ENCODE measurements around the gene SYT5.
A peak's percentile ranks its signal among the peaks of the same experiment; 100 is the strongest.

SYT5 gene

DNA sequence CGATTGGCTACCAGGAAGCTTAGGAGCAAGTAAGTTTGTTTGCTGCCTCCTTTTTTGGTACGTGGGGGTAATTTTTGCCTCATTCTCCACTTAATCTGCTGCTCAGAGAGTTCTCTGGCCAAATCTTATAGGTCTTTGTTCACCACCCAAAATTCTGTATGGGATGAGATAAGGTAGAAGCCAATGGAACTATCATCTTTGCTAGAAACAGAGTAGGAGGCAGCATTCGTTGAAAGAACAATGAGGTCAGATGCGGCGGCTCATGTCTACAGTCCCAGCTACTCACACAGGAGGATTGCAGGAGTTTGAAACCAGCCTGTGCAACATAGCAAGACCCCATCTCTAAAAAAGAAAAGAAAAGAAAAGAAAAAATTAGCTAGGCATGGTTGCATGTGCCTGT, 8.6 kb downstream of the SYT5 start:
- Histone ChIP-seq H4K20me1 (no peaks in the 10 kb centered on the region), H3K27ac (no peak overlapping the region), H3K9ac (no peak overlapping the region), H3K4me1 (peaks cover 37% of the 10 kb centered on the region), H3K4me2 (no peak overlapping the region), H3K9me3 (peaks cover 5% of the 10 kb centered on the region; the same call in 1 of the 2 replicates), H3K4me3 (no peak overlapping the region), H3K27me3 (peaks cover 46% of the 10 kb centered on the region), H3K36me3 (no peaks in the 10 kb centered on the region)
- no peak for TF ChIP-seq Cebpa-rat (IDR thresholded peaks at IDR 0.05)

DNA sequence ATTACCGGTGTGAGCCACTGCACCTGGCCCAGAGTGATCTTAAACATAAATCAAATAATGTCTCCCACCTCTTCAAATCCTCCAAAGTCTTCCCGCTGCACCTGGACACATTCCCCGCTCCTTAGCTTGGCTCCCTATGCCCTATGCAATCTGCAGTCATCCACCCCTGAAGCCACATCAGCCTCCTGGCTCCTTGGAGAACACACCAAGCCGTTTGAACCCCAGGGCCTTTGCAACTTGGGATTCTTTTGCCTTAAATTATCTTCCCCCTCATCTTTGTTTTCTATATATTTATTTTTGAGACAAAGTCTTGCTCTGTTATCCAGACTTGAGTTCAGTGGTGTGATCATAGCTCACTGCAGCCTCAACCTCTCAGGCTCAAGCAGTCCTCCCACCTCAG, 11.0 kb downstream of the SYT5 start:
- Histone ChIP-seq H3K9ac (no peak overlapping the region), H3K36me3 (no peaks in the 10 kb centered on the region), H4K20me1 (no peaks in the 10 kb centered on the region), H3K27me3 (peaks cover 43% of the 10 kb centered on the region), H3K4me2 (no peak overlapping the region), H3K27ac (no peak overlapping the region), H3K4me3 (no peak overlapping the region), H3K4me1 (peaks cover 32% of the 10 kb centered on the region), H3K9me3 (no peaks in the 10 kb centered on the region)
- TF ChIP-seq Cebpa-rat (IDR thresholded peaks at IDR 0.05): no peak

DNA sequence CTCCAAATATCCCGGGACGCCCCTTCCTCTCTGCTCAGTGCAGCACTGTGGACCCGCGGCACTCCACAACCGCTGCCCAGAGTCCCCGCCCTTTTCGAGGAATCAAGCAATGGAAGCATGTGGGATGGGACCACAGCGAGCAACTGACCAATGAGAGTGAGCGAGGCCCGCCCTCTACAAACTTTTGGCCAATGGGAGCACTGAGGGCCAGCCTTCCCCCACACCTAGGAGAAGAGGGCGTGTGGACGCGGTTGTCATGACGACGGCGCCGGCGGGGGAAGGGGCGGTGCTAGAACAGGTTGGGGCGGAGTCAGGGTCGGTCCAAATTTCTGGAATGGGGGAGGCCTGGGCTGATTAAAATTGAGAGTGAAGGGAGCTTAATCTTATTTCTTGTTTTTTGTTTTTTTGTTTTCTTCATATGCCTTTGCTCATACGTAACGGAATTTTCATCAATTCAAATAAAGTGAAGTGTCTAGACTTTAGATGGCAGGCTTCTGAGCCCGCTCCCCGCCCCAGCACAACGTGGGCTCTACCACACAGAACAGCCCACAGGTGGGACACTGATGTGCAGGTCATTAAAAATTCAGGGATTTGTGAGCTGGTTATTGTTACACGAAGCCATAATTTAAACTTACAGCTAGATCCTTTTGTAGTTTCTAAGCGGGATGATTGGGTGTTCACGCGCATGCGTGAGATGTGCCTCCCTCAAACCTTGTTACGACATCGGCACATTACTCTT, 13.4 kb downstream of the SYT5 start, which contains the start of gene DNAAF3:
TSS of gene DNAAF3 (minus strand) at position 84 of the 739 bp plus-strand sequence. CDS start 200 bp downstream, outside the sequence.
- TF ChIP-seq Cebpa-rat (IDR thresholded peaks at IDR 0.05): no peak
- H3K9me3 ChIP-seq: no peaks in the 10 kb centered on the region
- H3K4me3 ChIP-seq: peak within 1 kb of the TSS; percentile 63
- H4K20me1 ChIP-seq: no peaks in the 10 kb centered on the region
- peak within 1 kb of the TSS; percentile 74 for H3K9ac ChIP-seq
- peaks cover 18% of the 10 kb centered on the region for H3K4me1 ChIP-seq
- peak within 1 kb of the TSS; percentile 86 for H3K4me2 ChIP-seq
- peaks cover 21% of the 10 kb centered on the region for H3K27me3 ChIP-seq
- no peaks in the 10 kb centered on the region for H3K36me3 ChIP-seq
- peak within 1 kb of the TSS; percentile 72 for H3K27ac ChIP-seq

GRCh38 chr19:55165952-55166529, 14.0 kb downstream of the SYT5 start:
- Histone ChIP-seq H3K9me3 (no peaks in the 10 kb centered on the region), H3K27me3 (peaks cover 14% of the 10 kb centered on the region; the same call in 1 of the 2 replicates), H3K27ac (no peak overlapping the region), H3K9ac (no peak overlapping the region), H3K36me3 (no peaks in the 10 kb centered on the region), H4K20me1 (no peaks in the 10 kb centered on the region), H3K4me1 (peaks cover 18% of the 10 kb centered on the region), H3K4me3 (peak overlapping the region; percentile 63), H3K4me2 (peak overlapping the region; percentile 86)
- TF ChIP-seq Cebpa-rat (IDR thresholded peaks at IDR 0.05): no peak

DNA sequence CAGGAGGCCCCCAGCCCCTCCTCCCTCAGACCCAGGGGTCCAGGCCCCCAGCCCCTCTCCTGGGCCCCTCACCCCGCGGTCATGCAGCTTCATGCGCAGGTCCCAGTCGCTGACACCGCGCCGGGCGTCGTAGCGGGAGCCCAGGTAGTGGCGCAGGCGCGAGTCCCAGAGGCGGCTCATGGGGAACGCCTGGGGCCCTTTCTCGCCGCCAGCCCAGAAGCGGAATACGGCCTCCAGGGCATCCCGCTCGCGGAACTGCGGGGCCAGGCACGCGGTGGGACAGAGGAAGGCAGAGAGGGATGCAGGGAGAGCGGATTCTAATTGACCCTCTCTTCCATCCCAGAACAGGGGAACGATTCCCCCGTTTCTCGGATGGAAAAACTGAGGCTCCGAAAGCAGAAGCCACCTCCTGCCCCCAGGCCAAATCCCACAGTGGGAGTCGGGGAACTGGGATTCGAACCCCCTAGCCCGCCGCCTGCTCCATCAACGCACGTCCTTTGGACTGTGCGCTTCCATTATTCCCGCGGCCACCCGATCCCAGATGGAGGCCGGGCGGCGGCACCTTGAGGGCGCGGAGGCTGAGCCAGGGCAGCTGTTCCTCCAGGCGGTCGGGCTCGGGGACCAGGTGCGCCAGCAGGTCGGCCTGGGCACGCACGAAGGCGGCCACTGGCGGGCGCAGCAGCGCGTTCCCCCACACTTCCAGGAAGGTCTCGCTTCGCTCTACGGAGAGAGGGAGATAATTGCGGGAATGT, 18.3 kb downstream of the SYT5 start:
- H3K36me3 ChIP-seq: no peaks in the 10 kb centered on the region
- peaks cover 46% of the 10 kb centered on the region for H3K4me1 ChIP-seq
- H4K20me1 ChIP-seq: no peaks in the 10 kb centered on the region
- no peak overlapping the region for H3K9ac ChIP-seq
- no peak overlapping the region for H3K4me2 ChIP-seq
- no peak overlapping the region for H3K4me3 ChIP-seq
- H3K27me3 ChIP-seq: no peaks in the 10 kb centered on the region
- no peak overlapping the region for H3K27ac ChIP-seq
- TF ChIP-seq Cebpa-rat (IDR thresholded peaks at IDR 0.05): no peak
- no peaks in the 10 kb centered on the region for H3K9me3 ChIP-seq

GRCh38 chr19:55160986-55161365, 19.1 kb downstream of the SYT5 start:
- peak overlapping the region; percentile 86; the same call in 1 of the 2 replicates for H3K4me2 ChIP-seq
- no peak for TF ChIP-seq Cebpa-rat (IDR thresholded peaks at IDR 0.05)
- H3K36me3 ChIP-seq: no peaks in the 10 kb centered on the region
- no peak overlapping the region for H3K27ac ChIP-seq
- no peaks in the 10 kb centered on the region for H3K9me3 ChIP-seq
- H3K4me3 ChIP-seq: no peak overlapping the region
- H3K27me3 ChIP-seq: no peaks in the 10 kb centered on the region
- no peak overlapping the region for H3K9ac ChIP-seq
- peaks cover 50% of the 10 kb centered on the region for H3K4me1 ChIP-seq
- H4K20me1 ChIP-seq: no peaks in the 10 kb centered on the region

DNA sequence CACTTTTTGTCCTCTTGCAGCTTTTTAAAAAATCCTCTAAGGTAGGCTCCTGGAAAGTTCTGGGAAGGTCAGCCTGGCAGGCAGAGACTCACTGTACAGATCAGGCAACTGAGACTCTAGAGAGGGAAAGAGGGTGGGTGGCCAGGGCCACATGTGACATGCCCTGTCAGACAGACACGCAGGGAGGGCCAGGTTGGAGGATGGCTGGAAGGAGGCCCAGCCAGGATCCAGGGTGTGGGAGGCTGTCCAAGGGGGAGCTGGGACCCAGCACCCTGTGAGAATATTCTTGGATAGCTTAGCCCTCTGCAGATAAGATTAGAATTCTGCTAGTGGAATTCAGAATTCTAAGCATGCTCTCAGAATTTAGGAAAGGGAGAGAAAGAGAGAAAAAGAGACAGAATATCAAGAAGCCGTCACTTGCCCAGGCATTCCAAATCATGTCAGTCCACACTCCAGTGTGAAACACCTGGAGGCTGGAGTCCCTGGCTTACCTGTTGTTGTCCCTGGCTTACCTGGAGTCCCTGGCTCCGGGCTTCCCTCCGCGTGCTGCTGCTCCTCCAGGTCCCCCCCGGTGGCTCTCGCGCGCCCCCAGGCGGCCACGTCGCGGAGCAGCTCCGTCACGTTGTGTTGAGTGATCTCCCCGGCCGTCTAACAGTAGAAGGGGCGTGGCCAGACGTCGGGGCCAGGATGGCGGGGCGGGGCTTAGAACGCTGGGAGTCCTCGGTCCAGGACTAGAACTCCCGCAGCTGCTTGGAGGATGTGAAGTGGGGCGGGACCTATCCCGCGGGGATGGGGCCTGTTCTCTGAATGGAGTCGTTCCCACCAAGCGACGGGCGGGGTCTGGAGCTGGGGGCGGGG, 19.7 kb downstream of the SYT5 start:
- Histone ChIP-seq H3K27ac (peak overlapping the region; percentile 50), H3K9ac (0 out of 2 replicates have a peak overlapping the region, but pooled peaks have one; percentile 65), H3K4me2 (peak overlapping the region; percentile 86)

DNA sequence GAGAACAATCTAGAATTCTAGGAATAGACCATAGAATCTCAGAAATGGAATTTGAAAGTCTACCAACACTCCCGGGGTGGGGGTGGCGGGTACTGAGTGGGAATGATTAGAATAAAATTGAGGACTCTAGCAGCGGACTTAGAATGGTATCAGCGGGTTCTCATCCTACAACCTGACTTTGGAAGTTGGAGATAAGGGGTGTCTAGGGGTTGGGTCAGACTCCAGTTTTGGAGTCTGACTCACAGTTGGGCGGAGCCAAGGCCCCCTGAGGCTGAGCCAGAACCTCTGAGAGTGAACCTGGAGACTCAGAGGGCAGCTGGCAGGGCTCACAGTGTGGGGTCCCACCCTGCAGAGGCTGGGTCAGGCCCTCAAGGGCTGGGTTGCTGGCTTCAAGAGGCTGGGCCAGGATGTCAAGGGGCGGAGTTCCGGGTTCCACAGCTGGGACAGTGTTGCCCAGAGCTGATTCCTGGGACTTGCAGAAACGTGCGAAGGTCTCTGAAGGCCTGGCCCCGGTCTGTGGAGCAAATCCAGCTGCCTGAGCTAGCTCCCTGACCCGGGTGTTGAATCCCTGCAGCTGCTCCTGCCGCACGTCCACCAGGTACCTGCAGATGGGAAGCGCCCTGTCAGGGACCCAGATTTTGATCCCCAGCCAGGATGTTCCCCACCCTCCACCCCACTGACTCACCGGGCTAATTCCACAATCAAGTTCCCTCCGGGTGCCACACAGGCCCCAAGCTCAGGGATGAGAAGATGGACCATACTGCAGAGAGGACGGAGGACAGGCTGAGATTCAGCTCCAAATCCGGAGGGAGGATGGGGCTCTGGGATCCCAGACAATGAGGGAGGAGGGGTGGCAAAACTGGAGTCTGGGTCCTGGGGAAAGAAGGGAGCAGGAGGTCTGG, 21.0 kb downstream of the SYT5 start:
- Histone ChIP-seq H3K9me3 (no peaks in the 10 kb centered on the region), H3K27me3 (no peaks in the 10 kb centered on the region), H3K36me3 (no peaks in the 10 kb centered on the region), H3K27ac (peak overlapping the region; percentile 50), H3K9ac (peak overlapping the region; percentile 65), H3K4me3 (peak overlapping the region; percentile 44; the same call in 1 of the 2 replicates), H3K4me1 (peaks cover 54% of the 10 kb centered on the region), H3K4me2 (peak overlapping the region; percentile 86), H4K20me1 (no peaks in the 10 kb centered on the region)
- TF ChIP-seq Cebpa-rat (IDR thresholded peaks at IDR 0.05): no peak

More for the DNA sequence above, 19.7 kb downstream of the SYT5 start:
- Histone ChIP-seq H3K36me3 (no peaks in the 10 kb centered on the region), H3K4me3 (peak overlapping the region; percentile 44; the same call in 1 of the 2 replicates), H3K9me3 (no peaks in the 10 kb centered on the region), H3K4me1 (peaks cover 48% of the 10 kb centered on the region), H3K27me3 (no peaks in the 10 kb centered on the region), H4K20me1 (no peaks in the 10 kb centered on the region)
- no peak for TF ChIP-seq Cebpa-rat (IDR thresholded peaks at IDR 0.05)
